HepG2 (cell line): Measurements from ENCODE around the gene ACVRL1. TPM values are rescaled to one million over a fixed set of nuclear protein-coding genes. Genes with fewer than 3 reads are reported as not detected.

Experiments
- ADNP ChIP-seq: sonication (generic); formaldehyde crosslinking; IDR thresholded peaks from 2 replicates; pipeline ENCODE4 v1.4.0; 2020; ENCODE audit warnings: missing genetic modification reagents
- AKAP8 ChIP-seq: sonication (generic); formaldehyde crosslinking; IDR thresholded peaks from 2 replicates; pipeline ENCODE4 v1.5.1; 2020; ENCODE audit warnings: mild to moderate bottlenecking, missing genetic modification reagents
- CBX2 ChIP-seq, 2 experiments: fragments of 200-600 bp in 1 of 2; sonication (generic); formaldehyde crosslinking in 1 of 2; IDR thresholded peaks; 2 replicates each; pipeline versions ENCODE4 v1.7.0 to v1.8.1; 2018 to 2022; ENCODE audit warnings: low read depth in 2 of 2, low read length in 1 of 2, mild to moderate bottlenecking in 1 of 2, missing genetic modification reagents in 1 of 2
- DDIT3 ChIP-seq: sonication (generic); formaldehyde crosslinking; IDR thresholded peaks from 2 replicates; pipeline ENCODE4 v1.4.0; 2020; ENCODE audit warnings: mild to moderate bottlenecking, missing genetic modification reagents
- DRAP1 ChIP-seq: IDR thresholded peaks from 2 replicates; pipeline ENCODE4 v1.6.1; 2016; ENCODE audit warnings: missing genetic modification reagents, missing compliant biosample characterization
- FOXP1 ChIP-seq, 2 experiments: fragments of 450-650 bp in 1 of 2; IDR thresholded peaks; 2 replicates each; pipeline ENCODE4 v1.6.1; 2017 to 2018; ENCODE audit warnings: antibody characterized with exemption in 1 of 2
- HNF4A ChIP-seq: sonication (generic); formaldehyde crosslinking; IDR thresholded peaks from 2 replicates; pipeline ENCODE4 v1.4.0; 2020; ENCODE audit warnings: missing genetic modification reagents
- KDM5A ChIP-seq: fragments of 200-600 bp; sonication (generic); IDR thresholded peaks from 2 replicates; pipeline ENCODE4 v1.7.0; 2018; ENCODE audit warnings: antibody characterized with exemption, mild to moderate bottlenecking, low read length, borderline replicate concordance
- KIAA2018 ChIP-seq: sonication (generic); formaldehyde crosslinking; IDR thresholded peaks from 2 replicates; pipeline ENCODE4 v1.5.0; 2020; ENCODE audit warnings: mild to moderate bottlenecking, missing genetic modification reagents, borderline replicate concordance
- MED13 ChIP-seq: sonication (generic); formaldehyde crosslinking; IDR thresholded peaks from 2 replicates; pipeline ENCODE4 v1.5.0; 2020; ENCODE audit warnings: missing genetic modification reagents
- SMC3 ChIP-seq: IDR thresholded peaks from 2 replicates; pipeline ENCODE4 v1.6.1; 2011; ENCODE audit warnings: low read length, improper control_type of control experiment
- TRAFD1 ChIP-seq: sonication (generic); formaldehyde crosslinking; IDR thresholded peaks from 2 replicates; pipeline ENCODE4 v1.5.1; 2020; ENCODE audit warnings: missing genetic modification reagents, mild to moderate bottlenecking, borderline replicate concordance
- ZBTB20 ChIP-seq: sonication (generic); formaldehyde crosslinking; IDR thresholded peaks from 2 replicates; pipeline ENCODE4 v1.8.1; 2023; ENCODE audit warnings: missing genetic modification reagents, low read depth, mild to moderate bottlenecking, borderline replicate concordance
- ZFP82 ChIP-seq: sonication (generic); formaldehyde crosslinking; IDR thresholded peaks from 2 replicates; pipeline ENCODE4 v1.5.1; 2020; ENCODE audit warnings: mild to moderate bottlenecking, missing genetic modification reagents, borderline replicate concordance
- ZFP90 ChIP-seq: sonication (generic); formaldehyde crosslinking; IDR thresholded peaks from 2 replicates; pipeline ENCODE4 v1.8.0; 2022; ENCODE audit warnings: missing genetic modification reagents, mild to moderate bottlenecking, inconsistent platforms, borderline replicate concordance
- ZNF800 ChIP-seq: sonication (generic); formaldehyde crosslinking; IDR thresholded peaks from 2 replicates; pipeline ENCODE4 v1.4.0; 2020; ENCODE audit warnings: missing genetic modification reagents
- ZSCAN20 ChIP-seq: sonication (generic); formaldehyde crosslinking; IDR thresholded peaks from 2 replicates; pipeline ENCODE4 v1.4.0; 2020; ENCODE audit warnings: missing genetic modification reagents, mild to moderate bottlenecking, borderline replicate concordance
- polyA plus RNA-seq, 8 experiments: library from polyadenylated mRNA; depleted of rRNA in 3 of 8; stranded (reverse) in 7 of 8; unstranded in 1 of 8; fragments of >200 nt; fragmentation: Illumina TruSeq in 4 of 8; extraction: Trizol in 4 of 8; gene quantifications; 2 replicates each; pipeline versions ENCODE4 v1.2.1 to v1.2.3, GENCODE V29; 2011 to 2016; ENCODE audit warnings: low read depth in 4 of 8, missing spikeins in 1 of 8, mixed read lengths in 1 of 8; ENCODE audit not compliant: insufficient read depth in 1 of 8
- total RNA-seq, 5 experiments: library from RNA; depleted of rRNA; stranded (reverse); fragments of >200 nt; fragmentation: Illumina TruSeq; extraction: Trizol; gene quantifications; 2 replicates each; pipeline ENCODE4 v1.2.3, GENCODE V29; 2016; ENCODE audit warnings: low read depth in 1 of 5

Gene ACVRL1
- total and polyA plus RNA-seq, 2 of the 13 experiments (the other 11 are each of a cell fraction or from before 2014, with no cell fraction given) = not detected

- no peak for TF ChIP-seq KIAA2018 (CRISPR knock-in tag)
- no peak for TF ChIP-seq FOXP1 (IDR thresholded peaks at IDR 0.05)
- no peak for TF ChIP-seq FOXP1 (CRISPR knock-in tag; IDR thresholded peaks at IDR 0.05)
- TF ChIP-seq DDIT3 (CRISPR knock-in tag) = no peak
- TF ChIP-seq ZNF800 (CRISPR knock-in tag) = no peak
- no peak for TF ChIP-seq TRAFD1 (CRISPR knock-in tag)
- no peak for TF ChIP-seq AKAP8 (CRISPR knock-in tag)
- TF ChIP-seq KDM5A = no peak
- no peak for TF ChIP-seq DRAP1 (CRISPR knock-in tag)
- TF ChIP-seq ADNP (CRISPR knock-in tag) = peak; percentile 53; the same call in 1 of the 2 replicates
- TF ChIP-seq ZFP82 (CRISPR knock-in tag) = no peak
- no peak for TF ChIP-seq ZBTB20 (CRISPR knock-in tag)
- no peak for TF ChIP-seq MED13
- TF ChIP-seq ZFP90 (CRISPR knock-in tag) = no peak
- no peak for TF ChIP-seq SMC3
- TF ChIP-seq HNF4A (CRISPR knock-in tag) = peak; percentile 47; the same call in 1 of the 2 replicates
- TF ChIP-seq CBX2 (IDR thresholded peaks at IDR 0.05; ENCODE audit: low read depth, low read length) = no peak
- TF ChIP-seq CBX2 (CRISPR knock-in tag; IDR thresholded peaks at IDR 0.05; ENCODE audit: low read depth) = no peak
- no peak for TF ChIP-seq ZSCAN20 (CRISPR knock-in tag)
Observed at GRCh38 chr12:51960488-51960887, 53.2 kb downstream of the ACVRL1 start (continued).
